Spinal cord (tissue), 10 donors: Measurements from ENCODE around the gene MACO1. TPM values are rescaled to one million over a fixed set of nuclear protein-coding genes. Genes with fewer than 3 reads are reported as not detected.
"Not testable (repeated sequence)": the region's sequence is repeated elsewhere in the genome, so short reads cannot be mapped to it uniquely, and the experiment has no call there.

Experiments
- DNase-seq, 6 donors: peaks; one replicate each; pipeline versions ENCODE4 v3.0.0 to v3.0.0-alpha.2; 2013 to 2015; ENCODE audit warnings: low spot score in 6 of 6, low read depth in 4 of 6
- H3K27ac ChIP-seq: one replicate; pipeline ENCODE4 v1.5.1; 2013; ENCODE audit warnings: low read depth, low read length, control low read depth
- H3K27me3 ChIP-seq: one replicate; pipeline ENCODE4 v1.6.1; 2013; ENCODE audit warnings: low read length; ENCODE audit not compliant: control insufficient read depth, insufficient read depth
- H3K36me3 ChIP-seq: one replicate; pipeline ENCODE4 v1.6.1; 2013; ENCODE audit warnings: low read length; ENCODE audit not compliant: control insufficient read depth, insufficient read depth
- H3K4me1 ChIP-seq: one replicate; pipeline ENCODE4 v1.6.1; 2013; ENCODE audit warnings: low read length; ENCODE audit not compliant: control insufficient read depth, insufficient read depth
- H3K4me3 ChIP-seq: one replicate; pipeline ENCODE4 v1.5.1; 2013; ENCODE audit warnings: low read depth, low read length, control low read depth
- H3K9me3 ChIP-seq: one replicate; pipeline ENCODE4 v1.6.1; 2013; ENCODE audit warnings: low read length; ENCODE audit not compliant: control insufficient read depth, insufficient read depth
- whole genome bisulfite sequencing: methylation state at CpG from one replicate; pipeline ENCODE4 v1.1.5; 2013; ENCODE audit warnings: missing lambda C conversion rate; ENCODE audit not compliant: insufficient coverage; 5-methylcytosine and 5-hydroxymethylcytosine counted together
- long read RNA-seq, 4 donors: transcript quantifications; one replicate each; lab custom pipeline, GENCODE V29; 2026
- polyA plus RNA-seq, 2 donors: library from polyadenylated mRNA; unstranded; fragments of 120-200 nt; gene quantifications; one replicate each; pipeline ENCODE4 v1.2.1, GENCODE V29; 2013; ENCODE audit not compliant: insufficient read length in 2 of 2
- total RNA-seq, 2 donors: library from RNA; depleted of rRNA in 1 of 2; stranded (reverse); fragments of 120-200 nt in 1 of 2; fragments of >200 nt in 1 of 2; gene quantifications; one replicate each; pipeline versions ENCODE4 v1.2.3 to v1.2.4, GENCODE V29; 2013 to 2014
- donor health status: healthy.

MACO1 gene
- total RNA-seq = 10 to 100 TPM; 31.0 to 33.2 TPM
- polyA plus RNA-seq = 10 to 100 TPM; 32.9 to 33.3 TPM
- long read RNA-seq, donor 1, partial matches to known transcripts = 30 of 33 reads
- long read RNA-seq, donor 1, other reads (novel, unspliced or antisense) = 0 of 33 reads
- long read RNA-seq, donor 2, partial matches to known transcripts = 0 of 1 reads
- long read RNA-seq, donor 2, other reads (novel, unspliced or antisense) = 0 of 1 reads
- long read RNA-seq, donor 3, partial matches to known transcripts = 0 of 2 reads
- long read RNA-seq, donor 3, other reads (novel, unspliced or antisense) = 0 of 2 reads
- long read RNA-seq, donor 4, partial matches to known transcripts = 7 of 9 reads
- long read RNA-seq, donor 4, other reads (novel, unspliced or antisense) = 0 of 9 reads

GRCh38 chr1:25430073-25430966 lies at the start of gene MACO1:
Gene MACO1 (plus strand): TSS chr1:25430897. CDS start chr1:25431099, 202 bp downstream.
- Histone ChIP-seq H3K4me3 (peak within 1 kb of the TSS; percentile 82), H3K9me3 (no peaks in the 10 kb centered on the region), H3K36me3 (no peaks in the 10 kb centered on the region), H3K4me1 (no peaks in the 10 kb centered on the region), H3K27ac (peak within 1 kb of the TSS; percentile 84), H3K27me3 (no peaks in the 10 kb centered on the region)
- WGBS = under 1% methylated on average over 60 of the region's 87 CpGs
- DNase-seq = peak; percentile 96 to 99 (median 98)

GRCh38 chr1:25382543-25382942 lies 48.2 kb upstream of the MACO1 start:
- not testable (repeated sequence) for DNase-seq, H3K36me3 ChIP-seq, H3K4me1 ChIP-seq, H3K9me3 ChIP-seq, H3K4me3 ChIP-seq, H3K27me3 ChIP-seq, H3K27ac ChIP-seq
- WGBS = 89% methylated on average over 1 of the region's 1 CpG

GRCh38 chr1:25383090-25383489 lies 47.6 kb upstream of the MACO1 start:
- H3K27ac ChIP-seq, H3K36me3 ChIP-seq, H3K4me3 ChIP-seq, H3K27me3 ChIP-seq, DNase-seq, H3K9me3 ChIP-seq, H3K4me1 ChIP-seq: not testable (repeated sequence)
- WGBS = no CpG with 5 or more reads among the region's 1 CpG

- H3K36me3 ChIP-seq, H3K27me3 ChIP-seq, H3K27ac ChIP-seq, DNase-seq, H3K4me1 ChIP-seq, H3K9me3 ChIP-seq, H3K4me3 ChIP-seq: not testable (repeated sequence)
- no CpG with 5 or more reads among the region's 1 CpG for WGBS
Observed at GRCh38 chr1:25383875-25384274, 46.8 kb upstream of the MACO1 start.

GRCh38 chr1:25387096-25387495 lies 43.6 kb upstream of the MACO1 start:
- 100% methylated on average over 2 of the region's 4 CpGs for WGBS
- not testable (repeated sequence) for H3K9me3 ChIP-seq, H3K4me1 ChIP-seq, H3K36me3 ChIP-seq, H3K4me3 ChIP-seq, DNase-seq, H3K27me3 ChIP-seq, H3K27ac ChIP-seq

- DNase-seq = peak in 1 of 6 donors; percentile 80
- H3K9me3 ChIP-seq, H3K4me1 ChIP-seq, H3K4me3 ChIP-seq, H3K27me3 ChIP-seq, H3K27ac ChIP-seq, H3K36me3 ChIP-seq: not testable (repeated sequence)
- WGBS = 35% methylated on average over 4 of the region's 9 CpGs
Observed at GRCh38 chr1:25388691-25389090, 42.0 kb upstream of the MACO1 start.

GRCh38 chr1:25389721-25390120 lies 41.0 kb upstream of the MACO1 start:
- H3K27me3 ChIP-seq, H3K4me3 ChIP-seq, H3K9me3 ChIP-seq, H3K36me3 ChIP-seq, H3K27ac ChIP-seq, H3K4me1 ChIP-seq, DNase-seq: not testable (repeated sequence)
- WGBS = 80% methylated on average over 3 of the region's 3 CpGs

GRCh38 chr1:25392841-25393240 lies 37.9 kb upstream of the MACO1 start:
- no peak overlapping the region for H3K4me3 ChIP-seq

GRCh38 chr1:25397549-25397948 lies 33.1 kb upstream of the MACO1 start:
- WGBS = 100% methylated on average over 1 of the region's 10 CpGs

More at GRCh38 chr1:25392841-25393240, 37.9 kb upstream of the MACO1 start:
- no peaks in the 10 kb centered on the region for H3K36me3 ChIP-seq
- H3K27me3 ChIP-seq = no peaks in the 10 kb centered on the region
- WGBS = 100% methylated on average over 1 of the region's 6 CpGs
- no peaks in the 10 kb centered on the region for H3K4me1 ChIP-seq
- H3K9me3 ChIP-seq = no peaks in the 10 kb centered on the region
- H3K27ac ChIP-seq = no peak overlapping the region
- DNase-seq = no peak

More at GRCh38 chr1:25397549-25397948, 33.1 kb upstream of the MACO1 start:
- not testable (repeated sequence) for DNase-seq, H3K4me3 ChIP-seq, H3K4me1 ChIP-seq, H3K27ac ChIP-seq, H3K9me3 ChIP-seq, H3K27me3 ChIP-seq, H3K36me3 ChIP-seq
